HepG2 (cell line): Measurements from ENCODE around the gene VAMP2. TPM values are rescaled to one million over a fixed set of nuclear protein-coding genes. Genes with fewer than 3 reads are reported as not detected.

Experiments used
- E2F2 ChIP-seq: sonication (generic); formaldehyde crosslinking; IDR thresholded peaks from 2 replicates; pipeline ENCODE4 v1.4.0; 2020; ENCODE audit warnings: missing genetic modification reagents, borderline replicate concordance
- EEA1 ChIP-seq: sonication (generic); formaldehyde crosslinking; IDR thresholded peaks from 2 replicates; pipeline ENCODE4 v1.5.1; 2020; ENCODE audit warnings: mild to moderate bottlenecking, missing genetic modification reagents, borderline replicate concordance
- GLI4 ChIP-seq: sonication (generic); formaldehyde crosslinking; IDR thresholded peaks from 2 replicates; pipeline ENCODE4 v1.5.1; 2020; ENCODE audit warnings: missing genetic modification reagents, mild to moderate bottlenecking, moderate library complexity, borderline replicate concordance
- HNRNPK ChIP-seq: fragments of 200-400 bp; formaldehyde crosslinking; IDR thresholded peaks from 2 replicates; pipeline ENCODE4 v1.6.1; 2018; ENCODE audit warnings: low read length, low read depth, moderate library complexity, mild to moderate bottlenecking; ENCODE audit not compliant: poor library complexity, severe bottlenecking
- KLF15 ChIP-seq: sonication (generic); formaldehyde crosslinking; IDR thresholded peaks from 2 replicates; pipeline ENCODE4 v1.8.1; 2023; ENCODE audit warnings: borderline replicate concordance, mild to moderate bottlenecking, inconsistent platforms, missing genetic modification reagents, mixed read lengths
- KLF9 ChIP-seq: IDR thresholded peaks from 2 replicates; pipeline ENCODE4 v1.6.1; 2016; ENCODE audit warnings: low read depth
- KMT2A ChIP-seq: sonication (generic); formaldehyde crosslinking; IDR thresholded peaks from 2 replicates; pipeline ENCODE4 v1.4.0; 2020; ENCODE audit warnings: missing genetic modification reagents
- MTA3 ChIP-seq: sonication (generic); formaldehyde crosslinking; IDR thresholded peaks from 2 replicates; pipeline ENCODE4 v1.4.0; 2020; ENCODE audit warnings: missing genetic modification reagents
- SMAD3 ChIP-seq: sonication (generic); formaldehyde crosslinking; IDR thresholded peaks from 2 replicates; pipeline ENCODE4 v1.4.0; 2020; ENCODE audit warnings: missing genetic modification reagents
- ZBTB25 ChIP-seq: IDR thresholded peaks from 2 replicates; pipeline ENCODE4 v1.6.1; 2018; ENCODE audit warnings: missing genetic modification reagents
- ZMAT3 ChIP-seq: sonication (generic); formaldehyde crosslinking; conservative IDR thresholded peaks from 2 replicates; pipeline ENCODE4 v1.7.0; 2021; ENCODE audit warnings: missing genetic modification reagents
- ZNF232 ChIP-seq: sonication (generic); formaldehyde crosslinking; IDR thresholded peaks from 2 replicates; pipeline ENCODE4 v1.4.0; 2020; ENCODE audit warnings: missing genetic modification reagents, borderline replicate concordance
- ZNF3 ChIP-seq: IDR thresholded peaks from 2 replicates; pipeline ENCODE4 v1.7.0; 2017; ENCODE audit warnings: inconsistent platforms
- ZNF331 ChIP-seq: sonication (generic); formaldehyde crosslinking; IDR thresholded peaks from 2 replicates; pipeline ENCODE4 v1.4.0; 2020; ENCODE audit warnings: missing genetic modification reagents
- ZNF552 ChIP-seq: sonication (generic); formaldehyde crosslinking; IDR thresholded peaks from 2 replicates; pipeline ENCODE4 v1.9.0; 2022; ENCODE audit warnings: missing genetic modification reagents, mild to moderate bottlenecking, borderline replicate concordance
- ZNF652 ChIP-seq: IDR thresholded peaks from 2 replicates; pipeline ENCODE4 v1.6.1; 2016; ENCODE audit warnings: low read depth, borderline replicate concordance
- polyA plus RNA-seq, 8 experiments: library from polyadenylated mRNA; depleted of rRNA in 3 of 8; stranded (reverse) in 7 of 8; unstranded in 1 of 8; fragments of >200 nt; fragmentation: Illumina TruSeq in 4 of 8; extraction: Trizol in 4 of 8; gene quantifications; 2 replicates each; pipeline versions ENCODE4 v1.2.1 to v1.2.3, GENCODE V29; 2011 to 2016; ENCODE audit warnings: low read depth in 4 of 8, missing spikeins in 1 of 8, mixed read lengths in 1 of 8; ENCODE audit not compliant: insufficient read depth in 1 of 8
- total RNA-seq, 5 experiments: library from RNA; depleted of rRNA; stranded (reverse); fragments of >200 nt; fragmentation: Illumina TruSeq; extraction: Trizol; gene quantifications; 2 replicates each; pipeline ENCODE4 v1.2.3, GENCODE V29; 2016; ENCODE audit warnings: low read depth in 1 of 5
- TF ChIP-seq, protein P1 (sequence below): sonication (generic); formaldehyde crosslinking; IDR thresholded peaks from 2 replicates; pipeline ENCODE4 v1.4.0; 2020; ENCODE audit warnings: missing genetic modification reagents
- TF ChIP-seq, protein P2 (sequence below): sonication (generic); formaldehyde crosslinking; IDR thresholded peaks from 2 replicates; pipeline ENCODE4 v1.5.0; 2020; ENCODE audit warnings: mild to moderate bottlenecking, missing genetic modification reagents

VAMP2 gene
- total and polyA plus RNA-seq, 2 of the 13 experiments (the other 11 are each of a cell fraction or from before 2014, with no cell fraction given) = 3.9 to 17.2 TPM

GRCh38 chr17:8119581-8120519, 42.9 kb downstream of the VAMP2 start (continued):
- TF ChIP-seq, protein P1, sequence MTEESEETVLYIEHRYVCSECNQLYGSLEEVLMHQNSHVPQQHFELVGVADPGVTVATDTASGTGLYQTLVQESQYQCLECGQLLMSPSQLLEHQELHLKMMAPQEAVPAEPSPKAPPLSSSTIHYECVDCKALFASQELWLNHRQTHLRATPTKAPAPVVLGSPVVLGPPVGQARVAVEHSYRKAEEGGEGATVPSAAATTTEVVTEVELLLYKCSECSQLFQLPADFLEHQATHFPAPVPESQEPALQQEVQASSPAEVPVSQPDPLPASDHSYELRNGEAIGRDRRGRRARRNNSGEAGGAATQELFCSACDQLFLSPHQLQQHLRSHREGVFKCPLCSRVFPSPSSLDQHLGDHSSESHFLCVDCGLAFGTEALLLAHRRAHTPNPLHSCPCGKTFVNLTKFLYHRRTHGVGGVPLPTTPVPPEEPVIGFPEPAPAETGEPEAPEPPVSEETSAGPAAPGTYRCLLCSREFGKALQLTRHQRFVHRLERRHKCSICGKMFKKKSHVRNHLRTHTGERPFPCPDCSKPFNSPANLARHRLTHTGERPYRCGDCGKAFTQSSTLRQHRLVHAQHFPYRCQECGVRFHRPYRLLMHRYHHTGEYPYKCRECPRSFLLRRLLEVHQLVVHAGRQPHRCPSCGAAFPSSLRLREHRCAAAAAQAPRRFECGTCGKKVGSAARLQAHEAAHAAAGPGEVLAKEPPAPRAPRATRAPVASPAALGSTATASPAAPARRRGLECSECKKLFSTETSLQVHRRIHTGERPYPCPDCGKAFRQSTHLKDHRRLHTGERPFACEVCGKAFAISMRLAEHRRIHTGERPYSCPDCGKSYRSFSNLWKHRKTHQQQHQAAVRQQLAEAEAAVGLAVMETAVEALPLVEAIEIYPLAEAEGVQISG (CRISPR knock-in tag) = peak; percentile 34; the same call in 1 of the 2 replicates
- TF ChIP-seq ZNF652 = no peak
- TF ChIP-seq, protein P2, sequence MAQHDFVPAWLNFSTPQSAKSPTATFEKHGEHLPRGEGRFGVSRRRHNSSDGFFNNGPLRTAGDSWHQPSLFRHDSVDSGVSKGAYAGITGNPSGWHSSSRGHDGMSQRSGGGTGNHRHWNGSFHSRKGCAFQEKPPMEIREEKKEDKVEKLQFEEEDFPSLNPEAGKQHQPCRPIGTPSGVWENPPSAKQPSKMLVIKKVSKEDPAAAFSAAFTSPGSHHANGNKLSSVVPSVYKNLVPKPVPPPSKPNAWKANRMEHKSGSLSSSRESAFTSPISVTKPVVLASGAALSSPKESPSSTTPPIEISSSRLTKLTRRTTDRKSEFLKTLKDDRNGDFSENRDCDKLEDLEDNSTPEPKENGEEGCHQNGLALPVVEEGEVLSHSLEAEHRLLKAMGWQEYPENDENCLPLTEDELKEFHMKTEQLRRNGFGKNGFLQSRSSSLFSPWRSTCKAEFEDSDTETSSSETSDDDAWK (CRISPR knock-in tag) = no peak
- peak; percentile 86 for TF ChIP-seq ZNF331 (CRISPR knock-in tag)
- TF ChIP-seq HNRNPK = no peak
- TF ChIP-seq GLI4 (CRISPR knock-in tag) = no peak
- no peak for TF ChIP-seq EEA1 (CRISPR knock-in tag)
- no peak for TF ChIP-seq KLF15
- no peak for TF ChIP-seq KLF9 (CRISPR knock-in tag)
- TF ChIP-seq KMT2A = peak; percentile 50
- TF ChIP-seq ZNF3 (CRISPR knock-in tag) = no peak; the same call in 1 of the 2 replicates
- 0 out of 2 replicates have a peak, but pooled peaks have one; percentile 30 for TF ChIP-seq SMAD3 (CRISPR knock-in tag)
- TF ChIP-seq E2F2 (CRISPR knock-in tag) = no peak; the same call in 1 of the 2 replicates
- TF ChIP-seq ZNF552 = peak; percentile 69; the same call in 1 of the 2 replicates
- TF ChIP-seq ZNF232 (CRISPR knock-in tag) = peak; percentile 43; the same call in 1 of the 2 replicates
- peak; percentile 57 for TF ChIP-seq ZMAT3 (CRISPR knock-in tag)
- TF ChIP-seq MTA3 (CRISPR knock-in tag) = no peak
- no peak; the same call in 1 of the 2 replicates for TF ChIP-seq ZBTB25 (CRISPR knock-in tag)
